Stimulated activated CD4-positive, alpha-beta T cell treated with anti-CD3 and anti-CD28 coated beads, Interleukin-1b, Interleukin-23, amount 100 ng/mL, for 48 hours (primary cell): Measurements from ENCODE around the gene TMEM94.
A peak's percentile ranks its signal among the peaks of the same experiment; 100 is the strongest.

Experiments used
- DNase-seq: peaks from one replicate; pipeline ENCODE4 v3.0.0-alpha.2; 2020

TMEM94 gene

DNA sequence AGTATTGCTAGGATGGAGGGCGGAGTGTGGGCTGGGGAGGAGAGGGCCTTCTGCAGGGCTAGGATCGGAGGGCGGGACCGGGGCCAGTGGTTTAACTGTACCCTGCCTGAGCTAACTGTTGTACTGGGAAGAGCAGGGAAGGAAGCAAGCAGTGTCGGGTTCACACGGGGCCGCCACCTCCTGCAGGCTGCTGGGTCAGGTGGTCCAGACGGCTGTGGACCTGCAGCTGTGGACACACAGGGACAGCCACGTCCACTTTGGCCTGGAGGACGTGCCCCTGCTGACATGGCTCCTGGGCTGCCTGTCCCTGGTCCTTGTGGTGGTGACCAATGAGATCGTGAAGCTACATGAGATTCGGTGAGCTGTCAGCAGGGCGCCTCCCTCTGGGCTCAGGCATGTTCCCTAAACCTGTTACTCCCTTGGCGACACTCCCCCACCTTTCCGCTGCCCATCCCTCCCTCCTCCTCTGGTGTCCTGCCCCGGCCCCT lies 42.3 kb downstream of the TMEM94 start:
- DNase-seq = no peak

DNA sequence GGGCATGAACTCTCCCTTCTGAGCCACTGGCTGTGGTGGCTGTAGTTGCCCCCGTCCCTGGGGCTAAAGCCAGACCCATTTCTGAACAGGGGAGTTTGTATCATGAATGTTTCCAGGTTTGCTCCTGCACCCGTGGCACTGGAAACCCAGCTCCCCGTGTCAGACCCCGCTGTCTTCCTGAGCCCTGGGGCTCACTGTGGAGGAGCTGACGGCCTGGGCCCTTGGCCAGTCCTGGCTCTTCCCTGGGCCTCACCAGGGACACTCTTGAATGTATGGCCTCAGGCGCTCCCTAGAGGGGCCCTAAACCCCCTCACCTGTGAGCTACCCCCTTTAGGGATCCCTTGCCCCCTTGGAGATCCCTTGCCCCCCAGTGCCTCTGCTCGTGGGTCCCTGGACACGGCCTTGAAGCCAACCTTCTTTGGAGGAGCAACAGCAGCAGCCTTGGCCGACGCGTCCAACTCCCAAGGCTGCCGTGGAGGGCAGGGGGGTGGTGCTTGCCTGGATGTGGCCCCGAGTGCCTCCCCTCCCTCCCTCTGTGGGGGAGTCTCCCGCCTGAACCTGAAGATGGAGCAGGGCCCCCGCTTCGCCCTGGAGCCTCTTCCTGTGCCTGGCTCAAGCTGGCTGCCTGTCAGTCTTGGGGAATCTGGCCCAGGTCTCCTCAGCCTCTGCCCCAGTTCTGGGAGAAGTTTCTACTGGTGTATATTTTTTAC lies 43.0 kb downstream of the TMEM94 start:
- DNase-seq = no peak

DNA sequence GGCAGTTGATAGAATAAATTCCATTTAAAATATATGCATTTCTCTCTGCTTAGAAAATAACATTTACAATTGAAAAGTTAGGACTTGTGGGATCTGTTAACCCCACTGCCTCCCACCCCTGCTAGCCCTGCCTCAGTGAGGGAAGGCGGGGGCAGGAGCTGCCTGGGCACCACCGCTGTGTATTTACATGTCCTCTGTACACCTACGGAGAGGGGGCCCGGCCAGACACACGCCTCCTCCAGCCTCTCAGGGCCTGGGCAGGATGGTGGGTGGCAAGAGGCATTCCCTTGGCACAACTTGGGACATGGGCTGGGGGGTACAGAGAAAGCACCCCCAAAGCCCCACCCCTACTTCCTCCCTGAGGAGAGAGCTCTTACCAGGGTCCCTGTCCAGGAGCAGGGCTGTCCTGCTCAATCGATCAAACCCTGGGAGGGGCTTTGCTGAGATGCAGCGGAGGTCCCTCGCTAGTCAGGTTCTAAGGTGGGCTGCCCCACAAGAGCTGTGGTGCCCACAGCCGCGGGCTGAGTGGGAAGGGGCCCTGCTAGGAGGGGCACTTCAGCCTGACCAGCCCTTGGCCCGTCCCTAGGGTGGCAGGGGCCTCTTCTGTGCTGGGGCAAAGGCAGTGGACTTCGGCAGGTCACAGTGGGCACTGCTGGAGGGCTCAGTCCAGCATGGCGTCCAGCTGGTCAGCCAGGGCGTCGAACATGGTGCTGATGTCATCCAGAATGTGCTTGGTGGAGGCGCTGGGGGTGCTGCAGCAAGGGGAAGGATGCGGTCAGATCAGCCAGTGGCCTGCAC lies 44.2 kb downstream of the TMEM94 start:
- no peak for DNase-seq

DNA sequence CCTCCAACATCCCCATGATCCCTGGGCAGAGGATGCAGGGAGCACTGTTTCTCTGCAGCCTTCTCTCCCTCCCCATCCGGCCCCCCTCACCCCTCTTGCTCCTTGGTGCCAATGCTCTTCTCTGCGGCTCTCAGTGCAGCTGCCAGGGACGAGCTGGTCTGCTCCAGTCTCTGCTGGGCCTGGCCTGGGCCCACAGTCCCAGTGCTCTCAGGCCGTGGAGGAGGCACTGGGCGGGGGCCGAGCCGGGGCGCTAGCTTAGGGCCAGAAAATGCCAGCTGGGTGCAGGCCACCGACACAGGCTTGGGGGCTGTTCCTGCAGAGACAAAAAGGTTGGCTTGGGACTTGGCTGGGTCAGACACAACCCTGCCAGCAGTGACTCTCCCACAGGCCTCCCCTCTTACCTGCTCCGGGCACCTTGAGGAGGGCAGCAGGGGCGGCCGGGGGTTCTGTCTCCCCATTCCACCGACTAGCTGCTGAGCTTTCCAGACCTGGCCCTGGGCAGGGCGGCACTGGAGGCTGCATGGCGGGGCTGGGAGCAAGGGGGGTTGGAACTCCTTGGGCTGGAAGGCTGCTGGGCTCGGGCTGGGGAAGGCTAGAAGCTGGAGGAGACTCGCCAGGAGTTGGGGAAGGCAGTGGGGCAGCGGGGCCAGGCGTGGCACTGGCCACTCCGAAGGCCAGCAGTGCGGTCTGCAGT lies 45.1 kb downstream of the TMEM94 start:
- DNase-seq = no peak

DNA sequence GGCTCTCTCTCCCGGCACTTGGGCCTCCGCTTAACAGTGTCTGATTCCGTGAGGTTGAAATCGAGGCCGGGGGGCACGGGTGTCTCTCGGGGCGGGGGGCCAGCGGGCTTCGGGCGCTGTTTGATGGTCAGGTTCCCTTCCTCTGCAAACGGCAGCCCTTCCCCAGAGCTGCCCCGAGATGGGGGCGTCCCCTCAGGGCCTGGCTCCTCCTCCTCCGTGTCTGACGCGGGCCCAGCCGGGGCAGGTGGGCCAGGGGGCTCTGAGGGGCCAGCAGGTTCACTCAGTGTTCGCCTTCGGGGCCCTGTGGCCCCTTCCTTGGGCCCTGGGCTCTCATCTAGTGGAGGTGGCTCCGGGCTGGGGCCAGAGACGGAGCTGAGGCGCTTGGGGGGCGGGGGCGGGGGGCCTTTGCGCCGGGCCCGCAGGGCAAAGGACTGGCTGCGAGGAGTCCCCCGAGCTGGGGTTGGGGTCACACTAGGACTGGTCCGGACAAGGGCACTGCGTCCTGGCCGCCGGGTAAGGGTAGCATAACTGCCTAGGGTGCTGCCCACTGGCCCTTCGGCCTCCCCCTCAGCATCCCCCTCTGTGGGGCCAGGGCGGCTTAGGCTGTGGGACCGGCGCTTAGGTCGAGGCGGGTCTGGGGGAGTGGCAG lies 45.8 kb downstream of the TMEM94 start:
- DNase-seq = no peak

DNA sequence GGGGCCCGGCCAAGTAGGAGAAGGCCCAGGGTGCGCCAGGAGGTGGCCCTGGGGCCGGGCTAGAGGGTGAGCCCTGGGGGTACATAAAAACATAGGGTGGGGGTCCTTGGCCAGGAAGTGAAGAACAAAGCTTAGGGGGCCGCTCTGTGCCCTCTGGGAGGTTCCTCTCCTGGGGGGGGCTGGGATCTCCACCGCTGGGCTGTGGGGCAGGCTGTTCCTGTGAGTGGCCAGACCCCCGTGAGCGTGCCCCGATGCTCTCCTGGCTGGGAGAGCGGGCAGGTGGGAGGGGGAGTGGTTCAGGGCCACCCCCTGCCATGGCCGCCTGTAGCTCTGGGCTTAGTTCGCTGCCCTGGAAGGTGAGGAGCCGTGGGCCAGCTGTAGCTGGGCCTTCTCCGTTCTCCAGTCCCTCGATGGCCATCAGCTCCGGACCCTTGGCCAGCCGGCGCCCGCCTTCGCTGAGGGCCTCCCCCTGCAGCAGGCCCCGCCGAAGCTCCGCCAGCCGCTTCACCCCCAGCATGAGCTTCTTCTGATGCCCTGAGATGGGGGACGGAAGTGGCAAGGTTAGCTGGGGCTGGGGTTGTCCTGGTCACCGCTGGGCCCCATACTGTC lies 46.4 kb downstream of the TMEM94 start:
- no peak for DNase-seq

DNA sequence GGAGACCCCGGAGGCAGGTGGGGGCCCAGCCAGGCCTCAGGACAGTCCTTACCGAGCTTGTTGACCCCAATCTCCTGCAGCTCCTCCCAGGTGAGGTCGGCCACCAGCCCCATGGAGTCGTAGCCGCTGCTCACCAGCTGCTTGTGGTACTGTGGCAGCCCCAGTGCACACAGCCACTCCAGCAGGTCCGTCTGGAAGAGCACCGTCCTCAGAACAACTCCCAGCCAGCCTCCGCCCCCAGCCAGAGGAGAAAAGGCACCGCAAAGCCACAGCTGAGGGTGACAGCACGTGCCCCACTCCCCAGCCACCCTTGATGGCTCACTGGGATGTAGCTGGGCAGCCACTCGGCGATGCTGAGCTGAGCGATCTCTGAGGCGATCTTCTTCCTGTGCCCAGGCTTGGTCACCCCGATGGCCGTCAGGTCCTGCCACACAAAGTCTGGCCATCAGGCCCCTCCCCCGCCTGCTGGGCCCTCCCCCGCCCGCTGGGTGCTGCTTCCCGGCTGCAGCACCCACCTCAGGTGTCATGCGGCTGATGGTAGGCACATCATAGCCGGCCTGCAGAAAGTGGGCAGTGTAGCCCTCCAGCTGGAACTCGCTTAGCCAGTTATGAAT lies 47.0 kb downstream of the TMEM94 start:
- DNase-seq = no peak

DNA sequence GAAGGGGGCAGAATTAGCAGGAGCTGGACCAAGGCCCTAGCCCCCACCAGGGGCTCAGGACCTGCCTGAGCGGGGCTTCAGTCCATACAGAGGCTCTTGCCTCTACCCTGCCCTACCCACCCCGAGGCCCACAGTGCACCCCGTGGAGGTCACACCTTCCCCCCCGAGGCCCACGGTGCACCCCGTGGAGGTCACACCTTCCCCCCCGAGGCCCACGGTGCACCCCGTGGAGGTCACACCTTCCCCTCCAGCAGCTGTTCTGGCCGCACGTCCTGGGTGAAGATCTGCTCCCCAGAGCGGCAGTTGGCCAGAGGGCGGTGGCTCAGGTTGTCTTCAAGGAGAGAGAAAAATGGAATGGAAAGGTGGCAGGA lies 47.5 kb downstream of the TMEM94 start:
- DNase-seq = no peak

DNA sequence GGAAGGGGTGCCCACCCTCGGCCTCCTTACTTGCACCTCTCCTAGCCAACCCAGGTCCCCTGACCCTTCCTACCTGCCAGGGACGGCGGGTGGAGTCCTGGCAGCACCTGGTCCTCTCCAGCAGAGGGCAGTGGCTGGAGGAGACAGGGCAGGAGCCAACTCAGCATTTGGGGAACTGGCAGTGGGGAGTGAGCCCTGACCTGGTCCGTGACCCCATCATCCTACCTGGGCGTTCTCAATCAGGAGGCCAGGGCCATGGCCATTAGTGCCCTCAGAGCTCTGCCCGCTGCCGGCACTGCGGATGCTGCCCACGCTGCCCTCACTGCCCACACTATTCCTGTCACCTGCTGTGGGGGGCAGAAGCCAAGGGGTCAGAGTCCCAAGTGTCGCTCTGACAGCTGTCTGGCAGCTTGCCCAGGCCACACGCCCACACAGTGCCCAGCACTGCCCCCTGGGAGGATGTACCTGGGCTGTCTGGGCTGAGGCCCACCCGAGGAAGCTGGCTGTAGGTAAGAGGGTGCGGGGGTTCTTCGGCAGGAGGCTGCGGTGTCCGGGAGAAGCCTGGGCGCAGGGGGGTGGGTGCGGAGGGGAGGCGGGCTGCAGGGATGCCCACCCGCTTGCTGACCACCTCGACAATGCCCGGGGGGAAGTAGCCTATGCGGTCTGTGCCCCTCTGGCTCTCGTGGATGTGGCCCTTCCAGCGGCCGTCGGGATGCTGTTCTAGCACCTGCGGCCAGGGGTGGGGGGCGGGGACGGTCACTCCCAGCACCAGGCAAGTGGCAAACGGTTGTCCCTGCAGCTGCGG lies 48.1 kb downstream of the TMEM94 start:
- DNase-seq = peak; percentile 31

DNA sequence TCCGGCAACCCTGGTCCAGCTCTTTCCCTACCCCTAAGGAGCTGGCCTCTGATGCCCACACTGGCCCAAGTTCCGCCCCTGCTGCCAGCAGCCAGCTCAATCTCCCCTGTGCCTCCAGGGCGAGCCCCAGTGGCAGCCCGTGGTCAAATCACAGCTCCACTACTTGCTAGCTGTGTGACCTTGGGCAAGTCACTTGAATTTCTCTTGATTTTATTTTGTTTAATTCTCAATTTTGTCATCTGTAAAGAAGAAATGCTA lies 48.6 kb downstream of the TMEM94 start:
- DNase-seq = no peak

DNA sequence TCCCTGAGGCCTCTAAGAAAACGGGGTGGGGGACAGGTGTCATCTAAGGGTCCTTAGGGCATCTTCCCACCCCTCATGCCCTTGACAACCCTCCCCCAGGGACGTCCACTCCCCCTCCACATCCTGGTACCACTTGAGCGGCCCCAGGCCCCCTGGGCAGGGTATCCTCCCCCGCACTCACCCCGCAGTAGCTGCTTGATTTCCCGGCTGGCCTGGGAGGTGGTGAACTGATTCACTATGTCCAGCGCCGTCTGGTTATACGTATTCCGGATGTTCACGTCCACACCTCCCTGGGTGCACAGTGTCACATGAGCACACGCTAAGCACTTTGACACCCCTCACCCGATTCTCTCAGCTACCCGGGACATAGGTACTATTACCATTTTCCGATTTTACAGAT lies 49.2 kb downstream of the TMEM94 start:
- no peak for DNase-seq

DNA sequence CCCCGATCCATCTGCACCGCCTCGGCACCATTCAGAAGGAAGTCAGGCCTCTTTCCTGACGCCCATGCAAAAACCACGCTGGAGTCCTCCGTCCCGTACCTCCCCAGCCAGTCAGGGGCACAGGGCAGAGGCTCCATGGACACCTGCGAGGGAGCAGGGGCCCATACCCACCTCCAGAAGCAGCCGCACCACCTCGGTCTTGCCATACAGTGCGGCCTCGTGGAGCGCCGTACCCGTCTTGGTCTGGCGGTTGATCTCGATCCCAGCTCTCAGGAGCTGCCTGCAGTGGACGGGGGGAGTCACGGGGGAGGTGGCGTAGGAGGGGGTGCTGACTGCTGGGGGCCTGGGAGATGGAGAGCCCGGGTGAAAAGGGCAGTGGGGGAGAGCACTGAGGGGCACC lies 49.7 kb downstream of the TMEM94 start:
- no peak for DNase-seq

DNA sequence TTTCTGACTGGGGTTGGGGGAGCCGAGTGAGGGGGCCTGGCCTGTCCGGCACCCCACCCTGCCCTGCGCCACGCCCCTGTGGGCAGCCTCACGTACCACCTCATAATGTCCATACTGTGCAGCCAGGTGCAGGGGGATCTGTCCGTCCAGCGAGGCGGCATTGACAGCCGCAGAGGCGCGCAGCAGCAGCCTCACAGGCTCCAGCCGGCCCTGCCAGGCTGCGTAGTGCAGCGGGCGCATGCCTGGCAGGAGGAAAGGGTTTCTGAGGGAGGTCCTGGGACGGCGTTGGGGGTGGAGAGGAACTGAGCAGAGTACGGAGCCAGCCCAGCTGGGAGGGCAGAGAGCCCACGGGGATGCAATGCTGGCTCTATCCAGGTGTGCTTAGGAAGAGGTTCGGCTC lies 50.5 kb downstream of the TMEM94 start:
- no peak for DNase-seq

DNA sequence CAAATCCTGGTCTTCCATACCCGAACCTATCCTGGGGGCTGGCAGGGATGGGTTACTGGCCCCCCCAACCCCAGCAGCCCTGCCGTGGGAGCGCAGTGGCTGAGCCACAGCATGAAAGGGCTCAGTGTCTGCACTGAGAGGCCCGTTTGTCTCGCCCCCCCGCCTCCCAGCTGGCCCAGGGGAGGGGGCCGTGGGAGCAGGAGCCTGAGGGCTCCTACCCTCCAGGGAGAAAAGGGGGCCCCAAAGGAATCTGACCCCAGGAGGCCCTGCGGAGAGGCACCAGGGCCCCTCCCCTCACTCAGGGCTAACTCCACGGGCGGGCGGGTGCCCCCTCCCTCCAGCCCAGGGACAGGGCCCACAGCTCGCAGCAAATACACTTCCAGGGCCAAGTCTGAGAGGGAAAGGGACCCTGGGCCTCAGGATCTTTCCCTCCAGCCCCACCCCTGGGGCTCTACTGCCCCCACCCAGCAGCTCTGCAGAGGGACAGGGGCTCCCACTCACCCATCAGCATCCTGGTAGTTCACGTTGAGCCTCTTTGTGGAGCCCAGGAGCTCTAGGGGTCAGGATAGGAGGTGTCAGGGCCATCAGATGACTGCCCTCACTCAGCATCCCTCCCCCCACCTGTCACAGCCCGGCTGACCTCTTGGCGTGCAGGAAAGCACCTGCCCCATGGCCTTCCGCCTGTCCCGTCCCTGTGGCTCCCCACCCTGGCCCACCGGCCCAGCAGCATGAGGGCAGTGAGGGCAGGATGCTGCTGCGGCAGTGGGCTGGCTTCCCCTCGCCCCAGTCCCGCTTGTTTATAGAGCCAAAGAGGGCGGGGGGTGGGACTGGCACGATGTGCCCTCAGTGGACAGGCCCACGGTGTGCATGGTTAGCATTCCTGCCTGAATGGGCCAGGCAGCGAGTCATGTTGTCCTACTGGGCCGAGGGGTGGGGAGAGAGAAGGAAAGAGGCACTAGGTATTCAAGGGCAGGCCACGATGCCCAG lies 51.6 kb downstream of the TMEM94 start:
- no peak for DNase-seq

DNA sequence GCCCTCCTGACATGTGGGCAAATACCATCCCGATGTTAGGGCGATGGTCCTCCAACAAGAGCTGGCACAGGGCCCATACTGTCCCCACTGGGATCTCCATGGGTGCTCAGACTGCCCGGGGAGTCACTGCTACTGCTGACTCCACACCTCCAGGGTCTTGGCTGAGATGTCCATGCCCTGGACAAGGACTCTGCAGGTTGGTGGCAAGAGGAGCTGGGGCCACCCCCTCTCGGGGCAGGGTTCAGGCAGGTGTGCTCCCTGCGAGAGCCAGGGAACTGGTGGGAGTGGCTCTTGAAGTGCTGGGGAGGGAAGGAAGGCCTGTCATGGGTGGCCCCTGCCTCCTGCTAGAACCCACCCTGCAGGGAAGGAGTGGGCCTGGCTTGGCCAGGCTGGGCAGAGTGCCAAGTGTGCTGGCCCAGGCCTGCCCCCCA lies 52.5 kb downstream of the TMEM94 start:
- DNase-seq = no peak

DNA sequence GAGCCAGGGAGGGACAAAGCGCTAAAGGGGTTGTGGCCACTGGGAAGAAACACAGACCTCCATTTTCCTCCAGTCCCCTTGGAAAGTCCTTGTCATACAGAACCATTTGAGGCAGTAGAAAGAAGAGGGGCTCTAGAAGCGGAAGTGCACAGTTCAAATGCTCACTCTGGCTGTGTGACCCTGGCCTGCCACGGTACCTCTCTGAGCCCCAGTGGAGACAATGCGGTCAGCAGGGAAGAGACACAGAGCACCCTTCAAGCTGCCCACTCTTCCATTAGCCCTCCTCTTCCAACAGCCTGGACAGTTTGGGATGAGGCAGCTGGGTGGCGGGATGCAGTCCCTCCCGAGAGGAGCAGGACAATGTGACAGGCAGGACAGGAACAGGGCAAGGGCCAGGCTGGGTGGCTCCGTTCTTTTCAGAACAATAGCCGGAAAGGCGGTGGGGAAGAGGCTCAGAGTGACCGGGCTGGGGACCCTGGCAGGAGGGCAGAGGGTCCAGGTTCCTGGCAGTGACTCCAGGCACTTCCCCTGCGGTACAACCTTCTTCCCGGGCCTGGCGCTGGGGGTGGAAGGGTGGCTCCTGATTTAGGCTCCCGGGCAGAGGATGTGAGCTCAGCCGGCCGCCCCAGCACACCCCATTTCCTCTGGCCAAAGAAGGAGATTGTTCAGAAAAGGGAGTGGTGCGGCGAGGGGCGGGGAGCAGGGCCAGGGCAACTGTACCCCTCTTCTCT lies 53.3 kb downstream of the TMEM94 start:
- no peak for DNase-seq

DNA sequence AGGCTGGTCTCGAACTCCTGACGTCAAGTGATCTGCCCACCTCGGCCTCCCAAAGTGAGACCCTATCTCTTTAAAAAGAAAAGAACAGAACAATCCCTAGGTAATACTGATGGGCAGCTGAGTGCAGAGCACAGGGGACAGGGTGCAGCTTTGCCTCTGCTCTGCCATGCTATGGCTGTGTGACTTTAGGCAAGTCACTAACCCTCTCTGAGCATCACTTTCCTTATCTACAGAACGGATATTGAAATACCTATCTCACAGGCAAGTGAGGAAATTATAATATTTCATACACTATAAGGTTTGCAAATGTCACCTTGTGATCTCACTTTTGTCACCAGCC lies 54.8 kb downstream of the TMEM94 start:
- no peak for DNase-seq

DNA sequence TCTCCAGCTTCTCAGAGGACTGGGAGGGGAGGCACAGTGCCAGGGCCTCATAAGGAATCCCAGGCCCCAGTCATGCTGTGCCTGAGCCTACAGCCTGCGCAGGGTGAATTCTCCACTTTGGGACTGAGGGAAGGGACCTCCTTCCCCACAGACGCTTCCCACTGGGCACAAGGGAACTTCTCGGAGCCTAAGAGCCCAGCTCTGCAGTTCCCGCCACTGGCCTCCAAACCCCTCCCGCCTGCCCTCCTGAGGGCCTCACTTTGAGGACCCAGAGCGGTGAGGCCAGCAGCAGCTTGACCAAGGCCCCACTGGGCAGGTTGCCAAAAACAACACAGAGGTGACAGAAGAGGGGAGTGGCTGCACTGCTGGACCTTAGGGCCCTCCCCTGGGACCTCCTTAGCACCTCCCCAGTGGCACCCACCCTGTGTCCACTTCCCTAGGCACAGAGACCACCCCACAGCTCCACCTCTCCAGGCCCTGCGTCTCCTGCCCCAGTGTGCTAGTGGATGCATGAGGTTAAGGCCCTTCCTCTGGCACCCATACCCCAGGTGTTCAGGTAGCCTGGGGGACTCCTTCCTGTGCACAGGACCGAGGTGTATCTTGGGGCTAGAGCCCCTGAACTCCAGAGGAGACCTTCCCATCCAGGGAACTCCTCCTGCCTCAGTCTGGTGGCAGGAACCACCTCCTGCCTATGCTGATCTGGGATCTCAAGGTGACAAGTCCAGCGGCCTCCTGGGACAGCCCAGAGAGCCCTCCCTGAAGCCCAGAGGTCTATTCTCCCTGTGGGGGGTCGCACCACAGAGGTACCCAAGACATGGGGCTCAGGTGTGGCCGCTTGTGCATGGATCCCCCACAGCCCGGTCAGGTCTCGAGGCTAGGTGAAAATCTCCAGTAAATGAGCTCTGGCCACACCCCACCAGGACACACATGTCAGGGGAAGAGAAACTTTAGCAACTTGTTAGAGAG lies 55.5 kb downstream of the TMEM94 start:
- no peak for DNase-seq
